ENCODE measurements around the gene PHACTR1. TPM values are rescaled to one million over a fixed set of nuclear protein-coding genes. Genes with fewer than 3 reads are reported as not detected.

The PHACTR1 gene
- polyA plus RNA-seq, 1 of the 3 experiments (the other 2 are of a cell fraction), result 0.12 TPM

DNA sequence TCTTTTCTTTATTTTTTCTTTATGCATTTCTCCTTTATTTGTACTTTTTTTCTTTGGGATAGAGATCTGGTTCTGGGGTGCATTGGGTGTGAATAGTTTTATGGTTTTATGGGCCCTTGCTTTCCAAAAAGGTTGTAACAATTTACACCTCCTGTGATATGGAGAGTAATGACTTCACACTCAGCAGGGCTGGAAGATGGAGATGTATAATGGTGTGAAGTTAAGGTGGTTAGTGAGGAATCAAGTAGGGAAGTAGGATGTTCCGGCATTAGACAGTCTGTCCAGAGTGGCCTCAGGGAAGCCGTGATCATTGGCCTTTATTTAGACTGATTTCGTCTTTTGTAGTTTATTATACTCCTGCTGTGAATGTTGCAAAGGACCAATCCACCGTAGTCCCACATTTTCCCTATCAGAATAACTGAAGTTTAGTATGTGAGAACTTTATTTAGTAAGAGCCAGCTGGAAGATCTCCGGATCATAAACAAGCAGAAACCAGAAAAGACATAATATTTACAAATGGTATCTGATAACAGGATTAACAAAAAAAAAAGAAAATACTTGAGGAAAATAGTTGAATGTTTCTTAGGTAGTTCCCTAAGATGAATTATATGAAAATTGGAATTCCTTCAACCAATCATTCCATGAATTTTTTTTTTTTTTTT, 356.2 kb downstream of the PHACTR1 start:
- Histone ChIP-seq H3K27me3 (ENCODE audit: insufficient read depth) (no peaks in the 10 kb centered on the region), H2AFZ (ENCODE audit: low read depth) (no peak overlapping the region), H3K79me2 (ENCODE audit: insufficient read depth) (no peaks in the 10 kb centered on the region), H3K9me2 (no peaks in the 10 kb centered on the region), H3F3A (replicated peaks; ENCODE audit: insufficient read depth) (no peaks in the 10 kb centered on the region), H3K9me3 (no peaks in the 10 kb centered on the region), H3K9ac (no peak overlapping the region), H3K4me2 (no peak overlapping the region), H3K4me3 (ENCODE audit: low read depth in 2 of 2, low read length in 1 of 2) (no peak overlapping the region), H3K27ac (ENCODE audit: low read depth in 2 of 2, low read length in 1 of 2) (no peak overlapping the region), H4K20me1 (ENCODE audit: insufficient read depth) (no peaks in the 10 kb centered on the region), H3K36me3 (replicated peaks in 1 of 2; ENCODE audit: control insufficient read depth in 1 of 2, insufficient read depth in 2 of 2, low read length in 1 of 2) (no peaks in the 10 kb centered on the region), H3K4me1 (ENCODE audit: control insufficient read depth in 1 of 2, insufficient read depth in 2 of 2, low read depth in 1 of 2, low read length in 1 of 2) (peaks cover 0 to 11% of the 10 kb centered on the region in 2 experiments; a peak in 2 of 4 replicates)
- CTCF ChIA-PET, result no interaction called here
- POLR2A ChIA-PET, result no interaction called here
- WGBS (ENCODE audit: low lambda C conversion rate), result 60% methylated on average over 5 of the region's 5 CpGs
- TF ChIP-seq EZH2phosphoT487 (IDR thresholded peaks at IDR 0.05; ENCODE audit: borderline replicate concordance, low read depth), result no peak
- TF ChIP-seq, protein P1, sequence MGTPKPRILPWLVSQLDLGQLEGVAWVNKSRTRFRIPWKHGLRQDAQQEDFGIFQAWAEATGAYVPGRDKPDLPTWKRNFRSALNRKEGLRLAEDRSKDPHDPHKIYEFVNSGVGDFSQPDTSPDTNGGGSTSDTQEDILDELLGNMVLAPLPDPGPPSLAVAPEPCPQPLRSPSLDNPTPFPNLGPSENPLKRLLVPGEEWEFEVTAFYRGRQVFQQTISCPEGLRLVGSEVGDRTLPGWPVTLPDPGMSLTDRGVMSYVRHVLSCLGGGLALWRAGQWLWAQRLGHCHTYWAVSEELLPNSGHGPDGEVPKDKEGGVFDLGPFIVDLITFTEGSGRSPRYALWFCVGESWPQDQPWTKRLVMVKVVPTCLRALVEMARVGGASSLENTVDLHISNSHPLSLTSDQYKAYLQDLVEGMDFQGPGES (IDR thresholded peaks at IDR 0.05; ENCODE audit: low read depth, low read length), result no peak
- TF ChIP-seq EP300 (IDR thresholded peaks at IDR 0.05; ENCODE audit: borderline replicate concordance in 1 of 2, low read depth in 1 of 2, low read length in 1 of 2), result no peak
- no peak for DNase-seq

DNA sequence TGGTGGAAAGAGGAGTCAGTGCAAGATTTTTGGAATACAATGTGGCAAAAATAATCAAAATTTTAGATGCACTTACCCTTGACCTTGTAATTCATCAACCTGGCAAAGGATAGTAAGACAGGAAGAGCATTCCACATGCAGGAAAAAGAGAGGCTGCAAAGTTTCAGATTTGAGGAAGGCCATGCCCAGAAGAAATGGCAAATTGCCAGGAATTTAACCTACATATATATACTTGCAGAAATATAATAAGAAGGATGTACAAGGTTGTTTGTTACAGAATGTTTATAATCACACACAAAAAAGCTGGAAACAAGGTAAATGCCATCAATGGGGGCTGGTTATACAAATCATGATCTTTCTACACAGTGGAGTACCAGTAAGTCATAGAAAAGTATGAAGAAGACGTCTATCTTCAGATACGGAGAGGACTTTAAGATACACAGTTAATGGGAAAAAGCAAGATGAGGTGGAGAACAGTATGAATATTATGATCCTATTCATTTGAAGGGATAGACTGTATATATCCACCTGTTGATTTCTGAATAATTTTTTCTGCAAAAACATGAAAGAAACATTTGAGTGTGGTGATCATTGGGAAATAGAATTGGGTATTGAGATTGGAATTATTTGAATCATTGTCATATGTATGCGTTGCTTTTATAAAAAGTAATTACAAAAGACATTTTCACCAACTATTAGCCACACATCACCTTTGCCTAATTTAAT, 358.0 kb downstream of the PHACTR1 start:
- no peak overlapping the region for H2AFZ ChIP-seq (ENCODE audit: low read depth)
- no peak overlapping the region for H3K9ac ChIP-seq
- H3K4me2 ChIP-seq, result no peak overlapping the region
- no peaks in the 10 kb centered on the region for H3F3A ChIP-seq (replicated peaks; ENCODE audit: insufficient read depth)
- POLR2A ChIA-PET, result no interaction called here
- H3K27ac ChIP-seq (ENCODE audit: low read depth in 2 of 2, low read length in 1 of 2), result no peak overlapping the region
- no peaks in the 10 kb centered on the region for H3K79me2 ChIP-seq (ENCODE audit: insufficient read depth)
- H4K20me1 ChIP-seq (ENCODE audit: insufficient read depth), result no peaks in the 10 kb centered on the region
- WGBS (ENCODE audit: low lambda C conversion rate), result 61% methylated on average over 3 of the region's 3 CpGs
- H3K4me1 ChIP-seq (ENCODE audit: control insufficient read depth in 1 of 2, insufficient read depth in 2 of 2, low read depth in 1 of 2, low read length in 1 of 2), result peaks cover 0 to 8% of the 10 kb centered on the region in 2 experiments; a peak in 2 of 4 replicates
- TF ChIP-seq, protein P2, sequence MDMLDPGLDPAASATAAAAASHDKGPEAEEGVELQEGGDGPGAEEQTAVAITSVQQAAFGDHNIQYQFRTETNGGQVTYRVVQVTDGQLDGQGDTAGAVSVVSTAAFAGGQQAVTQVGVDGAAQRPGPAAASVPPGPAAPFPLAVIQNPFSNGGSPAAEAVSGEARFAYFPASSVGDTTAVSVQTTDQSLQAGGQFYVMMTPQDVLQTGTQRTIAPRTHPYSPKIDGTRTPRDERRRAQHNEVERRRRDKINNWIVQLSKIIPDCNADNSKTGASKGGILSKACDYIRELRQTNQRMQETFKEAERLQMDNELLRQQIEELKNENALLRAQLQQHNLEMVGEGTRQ (IDR thresholded peaks at IDR 0.05; ENCODE audit: borderline replicate concordance, low read depth, low read length), result no peak
- no peak for TF ChIP-seq NRF1 (IDR thresholded peaks at IDR 0.05; ENCODE audit: low read depth, low read length)
- no peak for TF ChIP-seq EP300 (IDR thresholded peaks at IDR 0.05; ENCODE audit: borderline replicate concordance in 1 of 2, low read depth in 1 of 2, low read length in 1 of 2)
- no peaks in the 10 kb centered on the region for H3K36me3 ChIP-seq (replicated peaks in 1 of 2; ENCODE audit: control insufficient read depth in 1 of 2, insufficient read depth in 2 of 2, low read length in 1 of 2)
- no peaks in the 10 kb centered on the region for H3K27me3 ChIP-seq (ENCODE audit: insufficient read depth)
- no peak overlapping the region for H3K4me3 ChIP-seq (ENCODE audit: low read depth in 2 of 2, low read length in 1 of 2)
- H3K9me2 ChIP-seq, result no peaks in the 10 kb centered on the region
- CTCF ChIA-PET, result no interaction called here
- no peaks in the 10 kb centered on the region for H3K9me3 ChIP-seq
- no peak for DNase-seq

All from SK-N-SH (cell line).